Liver (tissue), 9 donors: Measurements from ENCODE around the gene DNAJC4. TPM values are rescaled to one million over a fixed set of nuclear protein-coding genes. Genes with fewer than 3 reads are reported as not detected.

Source experiments
- DNase-seq: peaks from one replicate; pipeline ENCODE4 v3.0.0-alpha.2; 2017; ENCODE audit warnings: low spot score
- H3K27ac ChIP-seq, 2 donors: one replicate each; pipeline ENCODE4 v1.7.0; 2013; ENCODE audit warnings: inconsistent platforms in 2 of 2, low read length in 2 of 2, control low read depth in 1 of 2, low read depth in 1 of 2, mild to moderate bottlenecking in 1 of 2
- H3K27me3 ChIP-seq, 4 donors: one replicate each; pipeline versions ENCODE4 v1.6.1 to v1.7.0; 2013; ENCODE audit warnings: low read length in 3 of 4, inconsistent platforms in 1 of 4, mild to moderate bottlenecking in 1 of 4, moderate library complexity in 1 of 4; ENCODE audit not compliant: control insufficient read depth in 4 of 4, insufficient read depth in 4 of 4
- H3K36me3 ChIP-seq, 4 donors: one replicate each; pipeline versions ENCODE4 v1.6.1 to v1.7.0; 2013; ENCODE audit warnings: low read length in 3 of 4, mild to moderate bottlenecking in 3 of 4, low read depth in 1 of 4, moderate library complexity in 1 of 4; ENCODE audit not compliant: control insufficient read depth in 4 of 4, insufficient read depth in 3 of 4
- H3K4me1 ChIP-seq, 4 donors: one replicate each; pipeline versions ENCODE4 v1.6.1 to v1.7.0; 2013; ENCODE audit warnings: low read length in 3 of 4, mild to moderate bottlenecking in 3 of 4, moderate library complexity in 1 of 4; ENCODE audit not compliant: control insufficient read depth in 4 of 4, insufficient read depth in 4 of 4
- H3K4me3 ChIP-seq, 3 donors: one replicate each; pipeline versions ENCODE4 v1.6.1 to v1.7.0; 2013; ENCODE audit warnings: low read length in 3 of 3, control low read depth in 1 of 3, low read depth in 1 of 3, mild to moderate bottlenecking in 1 of 3
- H3K9ac ChIP-seq, 2 donors: one replicate each; pipeline ENCODE4 v1.7.0; 2013; ENCODE audit warnings: low read length in 2 of 2, mild to moderate bottlenecking in 2 of 2, moderate library complexity in 2 of 2, control low read depth in 1 of 2, low read depth in 1 of 2
- H3K9me3 ChIP-seq, 4 donors: one replicate each; pipeline versions ENCODE4 v1.6.1 to v1.7.0; 2013; ENCODE audit warnings: low read length in 3 of 4; ENCODE audit not compliant: control insufficient read depth in 4 of 4
- ATF3 ChIP-seq: IDR thresholded peaks from 2 replicates; pipeline ENCODE4 v1.6.1; 2016; ENCODE audit warnings: antibody characterized with exemption
- CTCF ChIP-seq: fragments of 150-350 bp; IDR thresholded peaks from 2 replicates; pipeline ENCODE4 v1.5.1; 2017; ENCODE audit warnings: improper control_type of control experiment, low read depth, low read length; ENCODE audit not compliant: missing input control
- EGR1 ChIP-seq, 2 donors: IDR thresholded peaks; 2 replicates each; pipeline ENCODE4 v1.6.1; 2016 to 2018; ENCODE audit warnings: antibody characterized with exemption in 2 of 2, low read depth in 2 of 2
- FOXA1 ChIP-seq: IDR thresholded peaks from 2 replicates; pipeline ENCODE4 v1.6.1; 2016; ENCODE audit warnings: antibody characterized with exemption
- FOXA2 ChIP-seq: IDR thresholded peaks from 2 replicates; pipeline ENCODE4 v1.6.1; 2016; ENCODE audit warnings: antibody characterized with exemption
- GABPA ChIP-seq, 2 donors: IDR thresholded peaks in 1 of 2; conservative IDR thresholded peaks in 1 of 2; 2 replicates each; pipeline ENCODE4 v1.6.1; 2016; ENCODE audit warnings: antibody characterized with exemption in 2 of 2, mild to moderate bottlenecking in 1 of 2, moderate library complexity in 1 of 2
- HNF4A ChIP-seq, 2 donors: conservative IDR thresholded peaks; 2 replicates each; pipeline ENCODE4 v1.6.1; 2016; ENCODE audit warnings: antibody characterized with exemption in 2 of 2, mild to moderate bottlenecking in 2 of 2
- HNF4G ChIP-seq: IDR thresholded peaks from 2 replicates; pipeline ENCODE4 v1.6.1; 2016; ENCODE audit warnings: antibody characterized with exemption
- JUND ChIP-seq, 2 donors: IDR thresholded peaks; 2 replicates each; pipeline ENCODE4 v1.6.1; 2016; ENCODE audit warnings: antibody characterized with exemption in 2 of 2
- MAX ChIP-seq: IDR thresholded peaks from 2 replicates; pipeline ENCODE4 v1.6.1; 2016; ENCODE audit warnings: antibody characterized with exemption
- NR2F2 ChIP-seq: IDR thresholded peaks from 2 replicates; pipeline ENCODE4 v1.6.1; 2016; ENCODE audit warnings: antibody characterized with exemption
- REST ChIP-seq: IDR thresholded peaks from 2 replicates; pipeline ENCODE4 v1.6.1; 2016; ENCODE audit warnings: antibody characterized with exemption, mild to moderate bottlenecking
- RXRA ChIP-seq, 2 donors: IDR thresholded peaks; 2 replicates each; pipeline ENCODE4 v1.6.1; 2017 to 2018; ENCODE audit warnings: antibody characterized with exemption in 2 of 2, mild to moderate bottlenecking in 1 of 2
- SP1 ChIP-seq: IDR thresholded peaks from 2 replicates; pipeline ENCODE4 v1.6.1; 2018; ENCODE audit warnings: antibody characterized with exemption, mild to moderate bottlenecking
- YY1 ChIP-seq: IDR thresholded peaks from 2 replicates; pipeline ENCODE4 v1.6.1; 2016; ENCODE audit warnings: antibody characterized with exemption, mild to moderate bottlenecking
- ZBTB33 ChIP-seq: IDR thresholded peaks from 2 replicates; pipeline ENCODE4 v1.6.1; 2016; ENCODE audit warnings: antibody characterized with exemption
- WGBS: extraction: QIAGEN DNeasy Blood & Tissue Kit; methylation state at CpG from one replicate; pipeline ENCODE4 v1.1.7; 2013; 5-methylcytosine and 5-hydroxymethylcytosine counted together
- polyA plus RNA-seq, 2 donors: library from polyadenylated mRNA; stranded (reverse) in 1 of 2; unstranded in 1 of 2; fragments of 200-250 nt in 1 of 2; fragments of >200 nt in 1 of 2; fragmentation: Nextera tagmentation in 1 of 2; extraction: Ambion mirVana in 1 of 2; gene quantifications; one replicate each; pipeline versions ENCODE4 v1.2.1 to v1.2.3, GENCODE V29; 2013 to 2015
- total RNA-seq, 2 donors: library from RNA; depleted of rRNA; stranded (reverse); fragments of >200 nt; gene quantifications; one replicate each; pipeline ENCODE4 v1.2.3, GENCODE V29; 2014
- donor health status: healthy.
- donor health status: healthy.
- donor health status: healthy.
- donor health status: healthy.
- donor health status: healthy.

Gene DNAJC4
- total and polyA plus RNA-seq, 4 donors: 8.5 to 25.9 (median 23.5) TPM

- Histone ChIP-seq H3K4me3 (no peak overlapping the region), H3K4me1 (peaks cover 12 to 46% (median 29%) of the 10 kb centered on the region in 4 donors), H3K9me3 (no peaks in the 10 kb centered on the region), H3K36me3 (no peaks in the 10 kb centered on the region), H3K9ac (no peak overlapping the region), H3K27ac (no peak overlapping the region), H3K27me3 (no peaks in the 10 kb centered on the region)
- WGBS: 93% methylated on average over 15 of the region's 15 CpGs
- DNase-seq: no peak
- no peak for TF ChIP-seq MAX
- no peak for TF ChIP-seq HNF4G
- no peak for TF ChIP-seq FOXA2
- no peak for TF ChIP-seq JUND (IDR thresholded peaks at IDR 0.05)
- no peak for TF ChIP-seq FOXA1
- no peak for TF ChIP-seq YY1
- no peak for TF ChIP-seq SP1
- no peak for TF ChIP-seq ZBTB33
- TF ChIP-seq RXRA (IDR thresholded peaks at IDR 0.05): no peak
- no peak for TF ChIP-seq EGR1 (IDR thresholded peaks at IDR 0.05; ENCODE audit: low read depth in 2 of 2)
Observed at GRCh38 chr11:64232182-64232966, 2.0 kb downstream of the DNAJC4 start.

- DNase-seq: no peak
- H3K27ac ChIP-seq: no peak overlapping the region
- H3K36me3 ChIP-seq: no peaks in the 10 kb centered on the region
- peaks cover 15 to 49% (median 30%) of the 10 kb centered on the region in 4 donors for H3K4me1 ChIP-seq
- no peaks in the 10 kb centered on the region for H3K9me3 ChIP-seq
- H3K9ac ChIP-seq: no peak overlapping the region
- WGBS: 94% methylated on average over 8 of the region's 8 CpGs
- no peak for TF ChIP-seq GABPA (IDR thresholded peaks at IDR 0.05 in 1 of 2, conservative IDR thresholded peaks at IDR 0.05 in 1 of 2)
- TF ChIP-seq FOXA2: no peak
- no peak for TF ChIP-seq SP1
- TF ChIP-seq MAX: no peak
- no peak for TF ChIP-seq NR2F2
- no peak for TF ChIP-seq CTCF
- no peak for TF ChIP-seq ATF3
- no peak for TF ChIP-seq HNF4A (conservative IDR thresholded peaks at IDR 0.05)
- TF ChIP-seq REST: no peak
- no peak for TF ChIP-seq FOXA1
- no peaks in the 10 kb centered on the region for H3K27me3 ChIP-seq
- no peak overlapping the region for H3K4me3 ChIP-seq
Observed at GRCh38 chr11:64232967-64233315, 2.6 kb downstream of the DNAJC4 start.
